ENCODE measurements around the gene SORCS1.

GRCh38 chr10:106635947-106636346 lies 528.6 kb downstream of the SORCS1 start:
- TF ChIP-seq CTCF (IDR thresholded peaks at IDR 0.05) (no peak), POLR2A (IDR thresholded peaks at IDR 0.05) (no peak)
